OCI-M2 (cell line): ENCODE data around the gene ILF2.

ENCODE experiments used
- DNase-seq: peaks from one replicate; lab custom pipeline; 2025; ENCODE audit not compliant: unreplicated experiment; lab: John Stamatoyannopoulos, UW

The ILF2 gene

DNA sequence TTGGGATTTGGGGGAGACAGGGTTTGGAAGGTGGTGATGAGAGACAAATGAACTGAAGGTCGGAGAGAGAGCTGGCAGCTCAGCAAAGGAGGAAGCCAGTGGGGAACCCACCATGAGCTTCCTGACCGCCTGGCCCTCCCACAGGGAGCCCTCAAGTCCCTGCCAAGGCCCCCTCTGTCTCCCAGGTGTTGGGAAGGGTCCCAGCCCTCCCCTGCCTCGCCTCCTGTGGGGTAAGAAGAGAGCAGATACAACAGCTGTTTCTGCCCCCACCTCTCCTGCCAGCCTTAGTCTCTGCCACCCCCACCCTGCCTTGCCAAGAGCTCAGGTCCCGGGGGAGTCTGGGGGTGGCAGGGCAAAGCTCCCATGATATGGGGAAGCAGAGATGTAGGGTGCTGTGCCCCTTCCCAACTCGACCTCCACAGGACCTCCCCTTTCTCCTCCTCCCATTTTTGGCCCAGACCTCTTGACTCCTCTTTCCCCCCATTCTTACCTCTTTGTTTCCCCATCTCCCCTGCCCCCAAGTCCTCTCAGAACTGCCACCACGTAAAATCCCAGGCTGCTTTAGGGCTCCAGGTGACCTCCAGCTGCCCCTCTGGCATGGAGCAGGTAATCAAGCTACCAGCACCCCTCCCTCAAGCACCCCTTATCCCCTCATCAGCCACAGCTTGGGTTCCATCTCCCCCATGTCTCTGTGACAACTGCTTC, 42.0 kb downstream of the ILF2 start:
- no peak for DNase-seq

DNA sequence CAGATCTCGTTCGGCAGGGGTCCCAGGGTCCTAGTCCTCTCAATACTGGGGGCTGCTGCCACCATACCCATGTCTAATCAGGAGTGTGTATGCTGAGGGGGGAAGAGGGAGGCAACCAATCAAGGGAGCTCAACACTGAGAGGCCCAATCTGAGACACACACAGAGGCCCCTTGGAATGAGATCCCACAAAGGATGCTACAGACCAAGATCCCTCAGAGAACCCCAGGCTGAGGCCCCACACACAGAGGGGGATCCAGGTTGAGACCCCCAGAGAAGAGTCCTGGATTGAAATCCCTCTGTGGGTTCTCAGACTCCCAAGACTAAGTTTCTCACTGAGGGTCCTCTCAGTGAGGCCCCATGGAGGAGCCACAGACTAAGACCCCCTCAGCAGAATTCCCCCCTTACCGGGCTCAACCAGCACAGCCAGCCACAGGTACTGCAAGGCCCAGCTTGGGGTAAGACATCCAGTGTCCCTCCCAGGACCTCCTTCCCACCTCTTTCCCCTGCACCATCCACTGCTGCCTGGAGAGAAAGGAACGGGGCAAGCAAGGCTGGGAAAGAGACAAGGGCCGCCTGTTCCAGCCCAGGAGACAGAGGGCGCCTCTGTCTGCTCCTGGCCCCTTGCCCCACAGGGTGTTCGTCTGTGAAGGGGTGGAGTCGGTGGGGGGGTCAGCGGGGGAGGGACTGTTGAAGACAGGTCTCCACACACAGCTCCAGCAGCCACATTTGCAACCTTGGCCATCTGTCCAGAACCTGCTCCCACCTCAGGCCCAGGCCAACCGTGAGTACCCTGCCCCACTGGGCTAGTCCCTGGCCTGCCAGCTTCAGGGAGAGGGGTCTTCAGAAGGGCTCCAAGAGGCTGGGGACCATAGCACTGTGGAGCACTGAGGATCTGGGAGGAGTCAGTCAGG, 42.8 kb downstream of the ILF2 start, which contains the start of gene S100A1:
S100A1 (plus strand) TSS at position 720 of the 912 bp plus-strand sequence. CDS start 2,088 bp downstream, outside the sequence.
- no peak for DNase-seq

DNA sequence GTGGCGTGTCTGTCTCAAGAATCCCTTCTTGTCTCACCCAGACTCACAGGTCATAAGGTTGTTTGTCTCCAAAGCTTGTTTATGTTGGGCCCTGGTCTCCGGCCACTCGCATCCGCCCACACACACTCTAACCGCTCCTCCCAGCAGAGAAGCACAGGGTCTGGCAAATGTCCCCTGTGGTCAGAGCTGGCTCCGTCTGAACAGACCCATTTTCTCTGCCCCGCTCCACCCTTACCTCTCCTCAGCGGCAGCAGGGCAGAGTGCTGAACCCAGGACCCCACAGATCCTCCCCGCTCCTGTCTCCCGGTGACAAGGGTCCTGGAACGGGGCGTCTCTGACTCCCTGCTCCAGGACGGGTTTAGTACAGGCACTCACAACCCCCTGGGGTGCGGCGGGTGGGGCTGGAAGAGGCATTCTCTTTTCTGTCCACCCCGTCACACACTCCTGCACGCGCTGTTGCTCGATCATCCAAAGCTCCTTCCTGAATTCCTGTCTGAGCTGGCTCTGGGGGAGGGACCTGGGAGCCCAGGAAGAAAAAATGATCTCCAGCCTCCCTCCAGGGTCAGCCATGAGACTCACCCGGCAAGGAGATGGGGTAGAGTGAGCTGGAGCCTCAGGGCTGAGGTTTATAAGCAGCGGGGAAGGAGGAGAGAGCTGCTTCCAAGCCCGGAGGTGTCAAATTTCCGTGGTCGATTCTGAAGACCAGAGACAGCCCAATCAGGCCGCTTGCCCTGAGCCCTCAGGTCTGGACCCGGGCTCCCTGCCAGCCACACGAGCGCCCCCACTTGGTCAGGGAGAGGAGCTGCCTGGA, 43.7 kb downstream of the ILF2 start, which contains the start of gene S100A13:
S100A13 (minus strand) TSS at position 602 of the 811 bp plus-strand sequence. CDS start 1,033 bp downstream, outside the sequence.
- peak; percentile 29 for DNase-seq

DNA sequence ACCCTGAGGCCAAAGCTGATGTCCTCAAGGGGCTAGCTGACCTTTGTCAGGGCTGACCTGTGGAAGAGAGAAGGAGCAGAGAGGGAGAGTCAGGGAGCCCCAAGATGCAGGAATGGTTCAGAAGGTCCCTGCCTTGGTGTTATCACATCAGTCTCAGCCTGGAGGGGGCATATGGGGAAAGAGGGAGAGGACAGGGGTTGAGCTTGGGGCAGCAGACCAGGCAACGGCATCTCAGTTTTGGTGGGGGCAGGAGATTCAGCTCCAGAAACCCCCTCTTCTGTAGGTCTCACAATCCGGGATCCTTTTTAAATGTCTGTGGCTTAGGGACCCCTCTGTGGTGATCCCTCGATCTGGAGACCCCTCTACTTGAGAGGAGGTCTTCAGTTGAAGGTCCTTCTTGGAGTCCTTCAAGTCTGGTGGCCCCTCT, 44.3 kb downstream of the ILF2 start:
- DNase-seq = no peak

DNA sequence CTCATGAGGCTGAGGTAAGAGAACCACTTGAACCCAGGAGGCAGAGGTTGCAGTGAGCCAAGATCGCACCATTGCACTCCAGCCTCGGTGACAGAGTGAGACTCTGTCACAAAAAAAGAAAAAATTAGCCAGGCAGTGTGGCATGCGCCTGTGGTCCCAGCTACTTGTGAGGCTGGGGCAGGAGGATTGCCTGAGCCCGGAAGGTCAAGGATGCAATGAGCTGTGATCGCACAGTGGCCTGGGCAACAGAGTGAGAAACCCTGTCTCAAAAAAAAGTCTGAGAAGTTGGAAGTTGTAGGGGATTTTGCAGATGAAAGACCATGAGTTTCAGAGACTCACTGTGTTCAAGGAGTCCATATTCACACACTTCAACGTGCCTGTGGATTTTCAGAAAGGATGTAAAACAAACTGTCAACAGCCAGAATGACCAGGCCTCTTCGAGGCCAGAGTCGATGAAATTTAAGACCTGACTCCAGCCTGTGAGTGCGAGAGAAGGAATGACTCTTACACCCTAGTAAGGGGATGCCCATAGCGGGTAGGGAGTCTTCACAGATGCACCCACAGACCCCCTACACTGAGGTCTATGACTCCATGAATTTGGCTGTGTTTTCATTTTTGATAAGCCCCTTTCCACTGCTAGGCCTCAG, 45.7 kb downstream of the ILF2 start:
- no peak for DNase-seq

DNA sequence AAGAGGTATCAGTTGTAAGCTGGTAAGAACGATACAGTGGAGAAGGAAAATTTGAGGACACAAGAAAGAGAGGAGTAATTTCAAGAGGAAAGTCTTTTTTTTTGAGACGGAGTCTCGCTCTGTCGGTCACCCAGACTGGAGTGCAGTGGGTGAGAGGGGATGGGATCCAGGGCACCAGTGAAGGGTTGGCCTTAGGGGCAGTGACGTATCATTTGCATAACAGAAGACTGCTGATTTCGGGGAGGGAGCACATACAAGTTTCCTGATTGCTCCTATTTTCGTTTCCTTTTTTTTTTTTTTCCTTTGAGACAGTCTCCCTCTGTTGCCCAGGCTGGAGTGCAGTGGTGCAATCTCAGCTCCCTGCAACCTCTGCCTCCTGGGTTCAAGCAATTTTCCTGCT, 47.7 kb downstream of the ILF2 start:
- DNase-seq = no peak

DNA sequence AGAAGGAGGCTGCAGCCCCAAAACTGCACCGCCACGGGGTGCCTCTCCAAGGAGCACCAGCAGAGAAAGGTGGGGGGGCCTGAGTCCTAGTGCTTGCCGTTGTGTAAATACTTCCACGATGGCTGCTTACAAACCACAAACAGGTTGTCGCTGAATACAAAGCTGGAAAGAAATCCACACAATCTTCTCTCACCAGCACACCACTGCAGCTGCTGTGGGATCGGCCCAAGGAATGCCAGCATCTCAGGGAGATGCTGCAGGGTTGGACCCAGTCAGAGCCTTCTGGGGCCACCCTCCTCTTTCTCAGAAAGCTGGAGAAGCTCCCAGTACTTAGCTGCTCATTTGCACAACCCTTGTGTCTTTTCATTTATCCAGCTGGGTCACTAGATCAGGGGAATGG, 51.6 kb downstream of the ILF2 start:
- DNase-seq = no peak

DNA sequence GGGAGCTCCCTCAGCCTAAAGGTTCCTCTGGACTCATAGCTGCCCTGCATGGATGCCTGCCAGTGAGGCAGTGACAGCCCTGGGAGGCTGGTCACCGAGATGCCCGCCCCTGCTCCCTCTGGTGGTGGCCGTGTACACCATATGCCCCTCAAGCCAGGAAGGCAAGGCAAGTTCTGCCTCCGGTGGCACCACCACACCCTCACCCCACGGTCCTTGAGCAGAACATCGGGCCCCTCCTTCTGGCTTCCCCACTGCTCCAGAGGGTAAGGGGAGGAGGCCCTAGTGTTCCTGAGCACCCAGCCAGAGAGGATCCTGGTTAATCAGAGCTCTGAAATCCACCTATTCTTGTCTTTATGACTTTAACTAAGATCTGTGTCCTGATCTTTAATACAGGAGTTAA, 53.1 kb downstream of the ILF2 start:
- no peak for DNase-seq

DNA sequence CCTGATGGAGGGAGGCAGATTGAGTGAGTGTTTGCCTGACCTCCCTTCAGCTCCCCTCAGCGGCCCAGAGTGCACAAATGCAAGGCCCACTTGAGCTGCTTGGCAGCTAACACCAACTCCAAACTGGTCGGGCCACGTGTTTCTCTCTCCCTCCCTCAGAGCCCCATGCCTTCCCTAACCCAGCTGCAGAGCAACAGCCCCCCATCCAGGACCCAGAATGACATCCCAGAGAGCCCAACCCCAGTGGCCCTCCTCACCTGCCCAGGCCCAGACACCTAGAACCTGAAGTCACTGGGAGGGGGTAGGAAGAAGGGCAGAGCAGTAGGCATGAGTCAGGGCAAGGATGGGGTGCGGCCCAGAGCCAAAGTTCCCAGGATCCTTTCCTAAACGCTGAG, 53.9 kb downstream of the ILF2 start:
- no peak for DNase-seq

DNA sequence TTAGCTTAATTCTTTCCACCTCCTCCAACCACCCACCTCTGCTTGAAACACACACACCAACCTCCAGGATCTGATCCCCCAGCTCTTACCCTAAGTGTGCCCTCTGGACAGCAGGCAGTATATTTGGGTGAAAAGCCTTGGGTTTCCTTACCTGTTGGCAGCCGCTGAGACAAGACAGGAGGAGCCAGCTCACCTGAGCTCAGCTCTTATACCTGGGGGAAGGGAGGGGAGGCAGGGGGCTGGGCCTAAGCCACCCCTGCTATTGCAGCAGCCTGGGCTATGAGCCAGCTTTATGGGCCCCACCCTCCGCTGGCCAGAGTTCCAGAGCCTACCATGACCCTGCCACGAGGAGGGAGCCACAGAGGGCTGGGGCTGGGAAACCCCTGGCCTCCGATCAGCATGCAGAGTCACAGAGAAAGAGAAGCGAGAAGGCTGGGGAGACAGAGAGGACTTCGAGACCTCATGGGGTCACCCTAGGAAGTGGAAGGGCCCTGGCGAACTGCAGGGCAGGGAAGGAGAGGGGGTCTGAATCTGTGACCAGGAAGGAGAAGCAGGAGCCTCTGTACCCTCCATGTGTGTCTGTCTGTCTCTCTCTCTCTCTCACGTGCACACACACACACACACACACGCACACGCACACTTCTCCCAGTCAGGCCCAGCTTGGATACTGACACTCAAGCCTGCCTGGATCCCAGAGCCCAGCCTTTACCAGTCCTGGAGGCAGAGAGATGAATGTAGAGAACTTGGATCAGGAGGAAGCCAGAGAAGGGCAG, 54.5 kb downstream of the ILF2 start, which contains the start of gene S100A14:
S100A14 (minus strand) TSS at position 182 of the 773 bp plus-strand sequence. CDS start 467 bp downstream, outside the sequence.
- no peak for DNase-seq

DNA sequence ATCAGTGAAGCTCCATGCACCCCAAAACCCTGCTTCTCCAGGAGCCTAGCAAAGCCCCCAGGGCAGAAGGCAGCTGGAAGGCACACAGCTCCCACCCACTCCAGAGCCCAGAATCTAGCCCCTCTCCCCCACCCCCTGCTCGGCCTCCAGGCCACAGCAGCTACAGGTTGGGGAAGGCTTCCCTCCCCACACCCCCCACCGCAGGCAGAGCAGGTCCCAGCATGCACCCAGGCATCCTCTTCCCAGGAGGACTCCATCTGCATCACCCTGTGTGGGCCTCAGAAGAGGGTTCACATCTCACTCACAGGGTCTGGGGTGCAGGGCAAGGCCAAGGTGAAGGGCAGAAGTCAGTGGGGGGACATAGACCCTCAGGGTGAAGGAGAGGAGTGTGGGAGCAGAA, 55.4 kb downstream of the ILF2 start:
- DNase-seq = no peak

DNA sequence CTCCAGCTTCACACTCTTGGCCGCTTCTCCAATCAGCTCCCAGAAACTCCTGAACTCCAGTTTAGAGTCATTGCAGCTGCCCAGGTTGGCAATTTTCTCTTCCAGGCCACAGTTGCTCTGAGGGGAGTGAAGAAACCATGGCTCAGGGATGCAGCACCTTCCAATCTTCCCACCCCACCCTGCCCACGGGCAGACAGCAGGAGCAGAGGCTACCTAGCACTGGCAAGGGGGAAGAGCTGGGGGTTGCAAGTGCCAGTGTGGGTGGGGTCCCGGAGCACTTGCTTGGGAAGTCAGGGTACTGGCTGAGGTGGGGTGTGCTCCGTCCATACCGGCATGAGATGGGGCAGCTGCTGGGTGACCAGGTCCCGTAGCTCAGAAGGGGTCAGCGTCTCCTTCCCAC, 55.9 kb downstream of the ILF2 start:
- DNase-seq = no peak

DNA sequence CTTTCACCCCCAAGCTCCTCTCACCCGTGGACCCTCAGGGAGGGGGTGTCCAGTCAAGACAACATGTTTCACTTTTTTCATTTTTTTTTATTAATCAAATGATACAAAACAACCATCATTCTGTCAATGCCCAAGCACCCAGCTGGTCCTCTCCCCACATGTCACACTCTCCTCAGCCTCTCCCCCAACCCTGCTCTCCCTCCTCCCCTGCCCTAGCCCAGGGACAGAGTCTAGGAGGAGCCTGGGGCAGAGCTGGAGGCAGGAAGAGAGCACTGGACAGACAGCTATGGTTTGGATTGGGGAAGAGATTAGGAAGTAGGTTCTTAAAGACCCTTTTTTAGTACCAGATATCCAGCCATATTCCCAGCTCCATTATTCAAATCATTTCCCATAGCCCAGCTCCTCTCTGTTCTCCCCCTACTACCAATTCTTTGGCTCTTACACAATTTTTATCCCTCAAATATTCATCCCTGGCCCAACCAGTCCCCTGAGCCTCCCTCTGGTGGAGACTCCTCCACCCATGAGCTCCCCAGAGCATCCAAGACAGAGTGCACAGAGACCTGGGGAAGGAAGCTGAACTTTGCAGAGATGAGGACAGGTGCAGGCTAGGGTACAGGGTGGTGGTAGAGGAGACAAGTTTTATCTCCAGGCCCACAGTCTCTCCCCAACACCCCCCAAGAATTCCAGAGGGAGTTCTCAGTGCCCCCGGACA, 56.4 kb downstream of the ILF2 start:
- DNase-seq = no peak

DNA sequence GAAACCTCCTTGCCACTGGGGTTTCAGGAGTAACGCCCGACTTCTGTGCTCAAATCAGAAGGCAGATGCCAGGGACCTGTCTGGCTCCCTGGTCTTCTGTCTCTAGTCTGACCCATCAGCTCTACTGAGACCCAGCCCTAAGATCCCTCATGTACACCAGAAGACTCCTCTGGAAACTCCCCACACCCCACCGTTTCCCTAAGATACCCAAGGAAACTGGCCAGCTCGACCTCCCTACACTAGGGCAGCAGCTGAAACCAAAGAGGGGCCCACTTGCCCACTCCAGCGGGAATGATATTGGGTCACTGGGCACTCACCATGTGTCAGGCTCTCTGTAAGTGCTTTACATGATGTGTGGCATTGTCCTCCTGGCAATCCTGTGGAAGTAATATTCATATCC, 57.4 kb downstream of the ILF2 start:
- no peak for DNase-seq

DNA sequence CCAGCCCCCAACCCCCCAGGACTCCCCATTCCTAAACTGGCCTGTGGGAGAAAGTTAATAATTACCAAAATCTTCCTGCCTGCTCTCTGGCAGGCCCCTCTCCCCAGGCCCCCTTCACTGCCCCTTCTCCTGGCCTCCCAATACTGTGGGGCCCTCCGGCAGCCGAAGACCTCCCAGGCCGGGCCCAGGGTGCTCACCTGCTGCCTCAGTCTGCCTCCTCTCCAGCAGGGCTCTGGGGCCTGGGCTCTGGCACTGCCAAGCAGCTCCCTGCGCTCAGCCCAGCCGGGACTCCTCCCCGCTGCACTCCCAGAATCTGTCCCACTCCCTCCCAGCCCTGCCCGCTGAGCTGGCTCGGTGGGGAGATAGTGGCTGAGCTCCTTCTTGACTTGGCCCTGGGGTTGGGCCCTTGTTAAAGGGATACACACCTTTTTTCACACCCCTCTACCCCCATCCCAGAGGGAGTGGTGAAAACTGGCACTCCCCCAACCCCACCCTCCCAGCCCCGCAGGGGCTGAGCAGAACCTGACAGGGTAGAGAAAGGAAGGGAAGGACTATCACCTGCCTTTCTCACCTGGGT, 58.0 kb downstream of the ILF2 start, which contains the start of gene S100A16:
S100A16 (minus strand) TSS at position 383 of the 577 bp plus-strand sequence. CDS start 4,986 bp downstream, outside the sequence.
- DNase-seq = no peak

DNA sequence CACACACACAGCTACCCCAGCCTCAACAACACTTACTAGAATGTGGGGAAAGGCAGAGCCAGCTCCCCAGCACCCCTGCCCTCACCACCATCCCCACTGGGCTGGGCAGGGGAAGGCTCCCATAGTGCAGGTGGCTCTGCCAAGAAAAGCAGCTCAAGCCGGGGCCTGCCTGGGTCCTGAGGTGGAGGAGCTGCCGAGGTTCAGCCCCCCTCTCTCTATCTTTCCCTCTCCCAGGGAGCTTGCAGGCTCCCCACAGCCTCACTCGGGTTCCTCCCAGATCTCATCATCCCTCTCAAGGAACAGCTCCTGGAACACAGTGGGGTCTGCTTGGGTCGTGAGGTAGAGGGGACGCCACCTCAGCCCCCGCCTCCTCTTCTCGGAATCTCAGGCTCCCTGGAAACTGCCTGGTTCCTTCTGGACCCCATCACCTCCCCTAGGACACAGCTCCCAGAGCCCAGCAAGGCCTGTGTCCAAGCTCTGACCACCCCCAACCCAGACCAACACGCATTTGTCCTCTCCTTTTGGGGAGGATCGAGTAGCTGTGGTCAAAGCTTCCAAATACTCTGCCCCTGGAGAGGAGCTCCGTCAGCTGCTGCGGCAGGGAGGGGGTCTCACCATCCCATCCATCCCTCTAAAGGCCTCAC, 58.6 kb downstream of the ILF2 start:
- DNase-seq = no peak
